Right ventricle myocardium superior (tissue), 1 donor: ENCODE measurements around the gene USH1C. TPM values are rescaled to one million over a fixed set of nuclear protein-coding genes. Genes with fewer than 3 reads are reported as not detected.

Experiments
- ATAC-seq: fragments of 200-7000 bp; cut with Tn5 transposase; one replicate; pipeline ENCODE4 v1.9.1; 2020; ENCODE audit warnings: mild to moderate bottlenecking; ENCODE audit not compliant: poor library complexity
- DNase-seq: peaks from one replicate; pipeline ENCODE4 v3.0.0-alpha.2; 2020
- intact Hi-C: fragments of 100-400 bp; cut with DNase I; formaldehyde crosslinking; loops from one replicate; pipeline ENCODE4 v1.11.2; 2022
- total RNA-seq: library from RNA; stranded (reverse); fragmentation: NEBNext Ultra II Directional; extraction: Animal tissue kit (Norgen Biotek cat#: 25700); gene quantifications from one replicate; pipeline ENCODE4 v1.2.1, GENCODE V29; 2021
- donor health status: DM: no; HTN: yes; CAD: no; lungs with severe emphysema.

USH1C gene
- total RNA-seq, 1 donor from 2014 or later = 0.78 TPM

DNA sequence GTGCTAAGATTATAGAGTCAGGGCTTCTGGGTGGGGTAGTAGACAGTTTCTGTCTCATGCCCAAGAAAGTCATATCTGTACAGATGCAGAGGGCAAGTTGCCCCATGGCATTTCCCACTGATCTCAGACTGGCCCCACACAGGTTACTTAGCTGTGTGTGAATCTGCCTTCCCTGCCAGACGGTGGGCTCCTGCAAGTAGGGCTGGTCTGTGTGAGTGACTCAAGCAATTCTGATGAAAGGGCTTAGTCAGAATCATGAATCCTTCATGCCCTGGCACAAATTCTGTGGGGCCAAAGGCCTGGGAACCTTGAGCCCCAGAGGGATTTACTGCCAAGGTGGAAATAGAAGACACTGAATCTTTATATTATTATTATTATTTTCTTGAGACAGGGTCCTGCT lies 30.4 kb downstream of the USH1C start:
- intact Hi-C loops = no loop called here
- DNase-seq (no peak), ATAC-seq (no peak)

DNA sequence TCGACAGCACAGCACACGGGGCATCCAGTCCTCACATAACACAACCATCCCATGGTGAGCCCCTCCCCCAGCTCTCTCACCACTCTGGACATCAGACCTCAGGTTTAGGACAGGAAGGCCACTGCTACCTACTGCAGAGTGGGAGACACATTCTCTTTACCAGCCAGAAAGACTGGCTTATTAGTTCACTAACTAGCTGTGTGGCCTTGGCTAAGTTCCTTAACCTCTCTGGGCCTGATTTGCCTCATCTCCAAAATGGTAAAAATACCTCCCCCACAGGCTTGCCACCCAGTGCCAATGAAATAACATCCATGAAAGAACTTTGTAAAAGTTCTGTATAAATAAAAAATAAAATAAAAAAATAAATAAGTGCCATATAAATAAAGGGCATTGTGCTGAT lies 32.1 kb downstream of the USH1C start:
- intact Hi-C loops = no loop called here
- ATAC-seq (no peak), DNase-seq (peak; percentile 12)

DNA sequence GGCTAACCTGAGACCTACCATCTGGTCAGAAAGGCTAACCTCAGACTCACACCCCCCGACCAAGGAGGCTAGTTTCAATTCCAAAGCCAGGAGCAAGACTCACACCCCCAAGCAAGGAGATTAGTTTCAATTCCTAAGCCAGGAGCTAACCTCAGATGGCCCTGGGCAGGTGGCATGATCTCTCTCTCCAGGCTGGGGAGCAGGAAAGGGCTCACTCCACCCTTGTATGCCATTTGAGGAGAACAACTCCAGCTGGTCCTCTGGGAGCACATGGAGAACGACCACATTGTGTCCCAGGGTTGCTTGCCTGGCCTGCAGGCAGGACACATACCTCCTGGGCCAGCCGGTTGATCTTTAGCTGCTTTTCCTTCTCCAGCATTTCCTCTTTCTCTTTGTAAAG lies 32.6 kb downstream of the USH1C start:
- no peak for ATAC-seq
- intact Hi-C loops = no loop called here
- DNase-seq = peak; percentile 8

DNA sequence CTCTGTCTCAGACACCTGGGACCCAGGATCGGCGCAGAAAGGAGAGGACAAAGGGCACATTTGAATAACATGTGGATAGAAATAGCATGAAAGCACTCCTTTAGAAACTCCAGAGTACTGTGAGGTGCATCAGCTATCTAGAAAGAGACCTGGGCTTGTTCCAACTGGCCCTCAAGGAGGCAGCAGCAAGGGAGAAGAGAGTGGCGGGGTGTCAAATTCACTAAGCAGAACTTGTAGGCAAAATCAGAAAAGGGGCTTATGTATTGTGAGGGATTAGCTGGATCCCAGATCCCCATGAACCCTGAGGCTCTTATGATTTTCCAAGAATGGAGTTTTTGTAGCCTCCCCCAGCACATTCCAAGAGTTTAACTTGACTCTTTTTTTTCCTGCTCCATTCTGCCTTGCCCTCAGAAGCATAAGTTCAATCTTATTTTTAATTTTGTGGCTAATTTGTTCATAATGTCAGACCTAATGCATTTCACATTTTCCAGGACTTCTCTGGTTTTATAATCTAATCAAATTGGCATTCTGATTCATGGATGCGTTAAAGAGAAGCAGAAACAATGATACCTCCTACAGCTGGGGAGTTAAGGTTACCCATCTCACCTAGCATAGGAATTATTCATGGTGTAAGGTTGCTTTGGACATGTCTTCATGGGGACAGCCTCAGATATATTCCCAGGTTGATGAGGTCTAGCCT lies 33.6 kb downstream of the USH1C start:
- ATAC-seq = no peak
- DNase-seq = no peak
- intact Hi-C loops = no loop called here

DNA sequence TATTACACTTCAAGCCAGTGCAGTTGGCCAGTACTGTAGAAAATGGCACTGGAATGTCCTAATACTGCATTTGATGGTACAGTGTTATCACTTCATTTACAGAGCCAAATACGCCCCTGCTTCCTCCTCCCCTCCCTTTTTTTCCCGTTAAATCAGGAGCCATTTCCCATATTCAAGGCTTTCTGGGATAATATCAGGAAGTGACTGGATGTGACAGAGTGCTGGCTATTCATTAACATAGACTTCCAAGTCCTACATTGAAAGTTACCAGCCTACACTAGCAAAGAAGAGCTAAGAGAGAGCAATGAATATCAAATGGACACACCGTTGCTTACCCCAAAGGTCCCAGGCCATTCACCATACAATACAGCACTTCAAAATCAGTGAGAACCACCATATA lies 35.4 kb downstream of the USH1C start:
- intact Hi-C loops = no loop called here
- DNase-seq = no peak
- ATAC-seq = no peak

DNA sequence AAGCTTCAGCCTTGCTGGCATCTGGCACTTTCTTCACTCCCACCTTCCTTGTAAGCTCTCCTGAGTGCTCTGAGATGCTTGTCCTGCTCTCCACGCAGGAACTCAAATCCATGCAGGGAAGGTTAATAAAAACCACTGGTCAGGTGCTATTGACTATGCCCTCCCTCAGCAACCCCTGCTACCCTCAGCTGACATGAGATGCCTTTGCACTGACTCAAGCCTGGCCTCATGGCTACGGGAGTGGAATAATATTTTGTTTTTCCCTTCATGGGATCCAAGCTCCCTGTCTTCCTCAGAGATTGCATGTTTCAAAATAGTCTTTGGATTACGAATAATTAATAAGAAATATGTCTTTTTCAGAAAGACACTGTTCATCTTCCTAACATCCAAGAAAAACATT lies 35.9 kb downstream of the USH1C start:
- intact Hi-C loops = no loop called here
- ATAC-seq (no peak), DNase-seq (peak; percentile 4)

DNA sequence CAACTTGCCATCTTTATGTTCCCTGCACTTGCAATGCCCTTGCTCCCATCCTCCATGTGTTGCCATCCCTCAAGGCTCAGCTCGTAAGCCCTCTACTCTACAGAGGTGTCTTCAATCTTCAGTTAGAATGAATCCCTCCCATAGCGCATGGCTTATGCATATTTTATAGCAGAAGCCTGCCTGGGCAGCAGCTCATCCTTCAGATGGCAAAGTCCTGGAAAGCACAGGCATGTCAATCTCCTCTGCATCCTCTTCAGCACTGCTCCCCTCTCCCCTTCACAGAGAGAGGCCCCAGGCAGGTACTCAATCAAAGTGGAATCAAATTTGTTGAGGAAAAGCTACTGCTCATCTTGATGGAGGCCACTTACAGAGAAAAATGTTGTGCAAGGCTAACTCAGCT lies 36.4 kb downstream of the USH1C start:
- ATAC-seq = no peak
- no peak for DNase-seq
- intact Hi-C loops = no loop called here

DNA sequence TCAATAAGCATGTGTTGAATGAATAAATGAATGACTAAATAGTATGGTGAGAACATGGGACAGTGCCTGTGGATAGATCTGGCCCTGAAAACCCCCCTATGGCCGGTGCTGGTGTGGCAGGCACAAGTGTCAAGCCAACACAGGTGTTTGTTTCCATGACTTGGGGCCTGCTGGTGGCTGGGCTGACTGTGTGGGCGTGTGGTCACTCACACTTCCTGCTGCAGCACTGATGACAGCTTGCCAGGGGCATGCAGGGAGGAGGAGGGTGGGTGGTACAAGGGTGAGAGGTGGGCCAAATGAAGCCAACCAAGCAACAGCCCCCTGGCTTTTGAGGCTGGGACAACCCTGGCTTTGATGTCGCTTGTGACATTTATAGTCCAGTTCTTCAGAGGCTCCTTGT lies 37.3 kb downstream of the USH1C start:
- DNase-seq (peak; percentile 20), ATAC-seq (no peak)
- intact Hi-C loops = no loop called here

DNA sequence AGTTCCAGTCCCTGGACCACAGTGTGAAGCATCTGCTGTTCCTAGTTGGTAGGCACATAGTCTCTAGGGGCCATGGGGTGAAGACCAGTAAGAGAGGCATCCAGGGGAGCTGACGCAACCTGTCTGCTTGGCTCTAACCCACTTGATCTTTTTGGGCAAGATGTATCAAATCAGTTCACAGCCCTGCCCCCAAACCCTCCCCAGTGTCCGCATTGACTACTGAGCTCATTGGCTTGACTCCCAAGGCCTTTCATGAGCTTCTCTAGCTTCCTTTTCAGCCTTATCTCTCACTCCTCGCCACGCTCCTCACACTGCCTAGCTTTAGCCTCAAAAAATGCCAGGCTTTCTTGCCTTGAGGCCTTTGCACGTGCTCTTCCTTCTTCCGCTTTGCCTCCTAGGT lies 37.9 kb downstream of the USH1C start:
- ATAC-seq = no peak
- peak; percentile 14 for DNase-seq
- intact Hi-C loops = no loop called here

DNA sequence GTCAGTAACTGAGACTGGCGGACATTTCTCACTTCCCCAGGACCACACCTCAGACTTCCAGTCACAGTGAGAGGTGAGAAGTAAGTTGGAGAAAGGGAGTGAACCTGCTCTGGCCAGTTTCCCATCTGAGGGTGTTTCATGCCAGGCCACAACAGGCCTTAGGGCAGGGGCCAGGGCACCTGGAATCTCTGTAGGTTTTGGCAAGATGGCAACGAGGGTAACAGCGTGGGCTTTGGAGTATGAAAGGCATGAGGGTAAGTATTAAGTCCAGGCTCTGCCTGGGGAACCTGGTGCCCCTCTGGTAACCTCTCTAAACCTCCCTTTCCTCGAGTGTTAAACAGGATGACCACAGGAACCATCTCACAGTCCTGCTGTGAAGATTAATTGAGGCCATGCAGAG lies 39.1 kb downstream of the USH1C start:
- ATAC-seq (no peak), DNase-seq (peak; percentile 23)
- intact Hi-C loops = no loop called here

DNA sequence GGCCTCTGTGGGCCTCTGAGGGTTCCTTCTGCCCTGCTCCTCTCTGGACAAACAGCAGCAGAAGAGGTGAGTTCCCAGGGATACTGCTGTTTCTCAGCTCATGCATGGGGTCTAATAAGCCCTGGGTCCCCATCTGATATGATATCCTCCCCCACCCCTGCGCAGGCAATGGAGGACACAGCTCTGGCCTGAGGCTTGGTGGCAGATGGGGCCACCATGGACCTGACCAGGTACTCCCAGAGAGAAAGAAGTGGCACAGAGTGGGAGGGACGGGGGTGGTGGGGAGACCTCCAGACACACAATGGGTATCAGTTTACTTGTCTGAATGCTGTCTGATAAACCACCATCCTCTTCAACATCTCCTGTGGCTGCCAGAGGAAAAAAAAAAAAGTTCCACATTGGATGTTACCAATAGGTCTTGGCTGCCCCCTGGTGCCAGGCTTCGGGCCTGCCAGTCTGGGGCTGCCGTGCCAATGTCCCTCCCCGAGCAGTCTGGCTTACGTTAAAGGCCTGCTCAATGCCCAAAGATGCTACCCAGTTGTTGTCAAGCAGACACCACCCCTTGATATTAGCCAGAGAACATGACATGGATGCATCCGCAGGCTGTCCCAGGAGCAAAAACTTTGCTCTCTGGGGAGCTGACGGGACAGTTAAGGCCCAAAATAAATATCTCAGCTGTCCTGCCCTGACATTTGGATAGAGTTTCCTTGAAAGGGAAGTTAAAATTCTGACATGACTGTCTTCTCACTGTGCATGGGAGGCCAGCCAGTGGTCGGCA lies 39.7 kb downstream of the USH1C start:
- ATAC-seq = peak; percentile 85
- intact Hi-C loops = loop anchor here (1.0 to 5.0 kb wide), 2 partner anchors 120 to 272 kb away; no protein-coding TSS in a partner anchor
- DNase-seq = peak; percentile 87

DNA sequence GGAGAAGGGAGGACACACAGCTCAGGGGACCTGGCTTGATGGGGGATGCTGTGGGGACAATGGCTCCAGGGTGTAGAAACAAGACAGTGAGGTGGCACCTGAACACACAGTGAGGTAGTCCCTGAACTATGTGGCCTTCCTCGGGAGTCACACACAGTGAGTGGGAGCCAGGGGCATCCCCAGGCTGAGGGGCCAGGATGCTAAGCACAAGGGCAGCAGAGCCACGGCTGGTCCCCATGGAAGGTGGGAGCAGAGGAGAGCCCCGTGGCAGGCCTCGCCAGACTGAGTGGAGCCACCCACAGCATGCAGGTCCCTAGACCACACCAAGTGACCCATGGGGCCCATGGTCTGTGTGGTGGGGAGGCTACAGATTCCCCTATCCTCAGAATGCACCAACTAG lies 41.6 kb downstream of the USH1C start:
- ATAC-seq = no peak
- DNase-seq = no peak
- intact Hi-C loops = loop anchor here (5.0 kb wide), 1 partner anchor 270 kb away; no protein-coding TSS in a partner anchor

DNA sequence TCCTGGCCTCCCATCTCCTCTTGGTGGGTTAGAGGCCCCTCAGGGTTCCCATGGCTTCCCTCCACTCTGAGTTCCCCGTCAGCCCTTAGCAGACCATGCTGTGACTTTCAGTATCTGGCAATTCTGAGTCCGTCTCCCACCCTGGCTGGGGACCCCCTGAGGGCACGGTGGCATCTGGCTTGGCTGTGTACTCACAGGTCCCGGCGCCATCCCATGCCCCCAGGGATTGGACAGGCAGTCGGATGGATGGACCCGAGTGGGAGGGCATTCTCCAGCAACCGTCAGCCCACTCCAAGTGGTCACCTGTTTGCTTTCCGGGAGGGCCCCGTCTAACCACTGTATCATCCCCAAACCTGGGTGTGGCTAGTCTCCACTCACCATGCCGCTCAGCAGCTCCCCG lies 43.5 kb downstream of the USH1C start:
- ATAC-seq (no peak), DNase-seq (no peak)
- intact Hi-C loops = loop anchor here (5.0 kb wide), 1 partner anchor 268 kb away; no protein-coding TSS in a partner anchor

DNA sequence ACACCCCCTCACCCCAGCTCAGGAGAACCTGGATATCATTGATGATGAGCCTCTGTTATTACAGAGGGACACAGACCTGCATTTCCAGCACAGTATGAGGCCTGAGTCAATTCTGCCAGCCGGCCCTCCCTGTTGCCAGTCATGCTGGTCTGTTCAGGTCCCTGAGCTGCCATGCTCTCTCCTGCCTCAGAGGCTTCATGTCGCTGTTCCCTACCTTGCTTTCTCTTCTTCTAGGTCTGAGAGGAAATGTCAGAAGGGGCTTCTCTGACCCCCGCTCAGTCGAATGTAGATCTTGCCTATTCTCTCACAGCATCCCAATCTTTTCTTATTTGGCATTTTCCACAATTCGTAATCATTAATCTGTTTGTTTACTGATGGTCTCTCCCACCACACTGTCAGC lies 45.7 kb downstream of the USH1C start:
- ATAC-seq = no peak
- DNase-seq = peak; percentile 6
- intact Hi-C loops = no loop called here

DNA sequence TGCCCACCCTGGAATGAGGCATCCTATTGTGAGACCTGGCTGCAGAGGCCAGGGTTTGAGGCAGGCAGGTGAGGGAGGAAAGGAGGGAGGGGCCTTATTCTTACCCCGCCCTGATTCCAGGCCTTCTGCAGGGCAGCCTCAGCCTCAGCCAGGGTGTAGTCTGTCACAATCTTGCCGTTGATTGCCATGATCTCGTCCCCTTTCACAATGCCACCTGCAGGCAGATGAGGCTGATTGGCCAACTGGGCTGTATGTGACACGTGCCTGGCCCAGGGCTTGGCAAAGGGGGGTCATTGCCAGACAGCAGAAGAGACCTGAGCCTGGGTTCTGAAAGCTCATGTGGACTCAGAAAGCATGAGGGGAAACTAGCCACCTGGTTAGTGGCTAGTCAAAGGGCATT lies 46.2 kb downstream of the USH1C start:
- DNase-seq (peak; percentile 20), ATAC-seq (no peak)
- intact Hi-C loops = no loop called here

DNA sequence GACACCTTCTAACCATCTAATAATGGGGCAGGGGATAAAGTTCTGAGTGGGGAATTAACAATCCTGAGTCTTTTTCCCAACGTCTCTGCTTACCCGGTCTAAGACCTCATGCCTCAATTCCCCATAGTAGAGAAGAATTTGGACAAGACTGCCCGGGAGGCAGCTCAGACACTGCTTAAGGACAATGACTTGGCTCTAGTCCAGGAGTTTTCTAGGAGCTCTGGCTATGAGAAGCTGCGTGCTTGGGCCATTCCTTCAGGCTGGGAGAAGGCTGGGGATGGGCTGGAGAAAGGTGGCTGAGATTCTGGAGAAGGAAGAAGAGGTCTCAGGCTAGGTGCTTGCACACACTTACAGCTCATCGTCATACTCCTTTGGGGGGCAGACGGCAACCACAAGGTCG lies 47.8 kb downstream of the USH1C start:
- DNase-seq (peak; percentile 11), ATAC-seq (no peak)
- intact Hi-C loops = no loop called here

DNA sequence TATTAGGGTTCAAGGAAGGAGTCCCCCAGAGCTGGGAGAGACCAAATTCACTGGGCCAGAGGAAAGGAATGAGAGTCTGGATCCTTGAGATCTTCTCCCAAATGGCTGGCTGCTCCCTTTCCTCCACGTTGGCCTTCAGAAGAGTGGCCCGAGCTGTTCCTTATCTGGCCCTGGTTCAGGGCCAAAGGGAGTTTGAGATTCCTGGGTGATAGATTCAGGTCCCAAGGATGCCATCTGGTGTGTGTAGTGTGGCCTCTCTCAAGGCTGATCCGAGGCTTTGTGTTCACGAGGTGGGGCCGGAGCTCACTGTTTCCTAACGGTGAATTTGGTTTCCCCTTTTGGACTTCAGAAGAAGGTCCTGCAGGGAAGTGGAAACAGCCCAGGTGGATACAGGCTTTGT lies 50.2 kb downstream of the USH1C start:
- DNase-seq (no peak), ATAC-seq (no peak)
- intact Hi-C loops = no loop called here

DNA sequence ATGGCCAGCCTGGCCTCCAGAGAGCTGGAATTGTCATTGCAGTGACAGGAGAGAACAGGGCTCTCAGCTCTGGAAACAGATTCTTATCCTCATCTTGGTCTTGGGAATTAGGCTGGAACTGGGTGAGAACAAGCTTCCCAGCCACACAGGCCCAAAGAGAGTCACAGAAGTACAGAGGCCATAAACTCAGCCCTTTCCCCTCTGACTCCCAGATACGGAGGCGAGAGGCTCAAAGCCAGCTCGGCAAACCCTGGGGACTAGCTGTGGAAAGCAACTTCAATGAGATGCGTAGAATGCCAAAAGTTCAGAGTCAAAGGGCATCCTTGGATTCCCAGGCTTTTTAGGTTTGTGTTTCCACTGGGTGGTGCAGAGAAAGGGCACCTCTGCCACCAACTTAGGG lies 53.3 kb downstream of the USH1C start:
- intact Hi-C loops = no loop called here
- peak; percentile 52 for DNase-seq
- peak; percentile 47 for ATAC-seq

DNA sequence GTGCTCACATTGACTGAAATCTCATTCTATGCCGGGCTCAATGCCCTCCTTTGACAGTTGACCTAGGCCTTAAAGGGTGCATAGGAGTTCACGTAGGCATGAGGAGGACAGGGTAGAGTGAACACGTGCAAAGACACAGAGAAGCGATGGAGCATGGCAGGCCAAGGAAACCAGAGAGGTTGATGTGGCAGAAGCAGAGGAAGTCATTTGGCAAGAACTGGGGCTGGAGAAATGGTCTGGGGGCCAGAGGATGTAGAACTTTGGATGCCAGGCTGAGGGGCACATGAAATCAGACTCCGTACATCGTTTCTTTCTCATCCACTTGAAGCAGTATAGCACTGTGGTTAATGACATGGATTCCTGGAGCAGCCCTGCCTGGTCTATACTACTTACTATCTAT lies 54.0 kb downstream of the USH1C start:
- DNase-seq (no peak), ATAC-seq (no peak)
- intact Hi-C loops = no loop called here

DNA sequence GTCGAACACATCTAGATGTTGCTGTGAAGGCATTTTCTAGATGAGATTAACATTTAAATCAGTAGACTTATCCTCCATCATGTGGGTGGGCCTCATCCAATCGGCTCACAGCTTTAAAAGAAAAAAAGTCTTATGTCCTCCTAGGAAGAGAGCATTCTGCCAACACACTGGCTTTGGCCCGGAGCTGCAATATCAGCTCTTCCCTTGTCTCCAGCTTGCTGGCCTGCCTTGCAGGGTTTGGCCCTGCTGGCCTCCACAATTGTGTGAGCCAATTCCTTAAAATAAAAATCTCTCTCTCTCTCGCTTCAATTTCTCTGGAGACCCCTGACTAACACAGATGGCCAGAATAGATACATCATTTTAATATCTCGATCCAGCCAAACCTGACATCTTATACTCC lies 54.5 kb downstream of the USH1C start:
- intact Hi-C loops = no loop called here
- ATAC-seq = no peak
- no peak for DNase-seq
